Renal cortical epithelial cell (primary cell): ENCODE results near the gene SYTL3. TPM values are rescaled to one million over a fixed set of nuclear protein-coding genes. Genes with fewer than 3 reads are reported as not detected.
"Not testable (repeated sequence)": the region's sequence is repeated elsewhere in the genome, so short reads cannot be mapped to it uniquely, and the experiment has no call there.

Experiments
- DNase-seq: peaks from one replicate; pipeline ENCODE4 v3.0.0-alpha.2; 2011; ENCODE audit warnings: low read depth
- total RNA-seq: library from RNA; depleted of rRNA; stranded (reverse); fragments of >200 nt; gene quantifications from 2 replicates; pipeline ENCODE4 v1.2.3, GENCODE V29; 2014

SYTL3 gene
- total RNA-seq, 1 donor from 2014 or later = 10.3 TPM

DNA sequence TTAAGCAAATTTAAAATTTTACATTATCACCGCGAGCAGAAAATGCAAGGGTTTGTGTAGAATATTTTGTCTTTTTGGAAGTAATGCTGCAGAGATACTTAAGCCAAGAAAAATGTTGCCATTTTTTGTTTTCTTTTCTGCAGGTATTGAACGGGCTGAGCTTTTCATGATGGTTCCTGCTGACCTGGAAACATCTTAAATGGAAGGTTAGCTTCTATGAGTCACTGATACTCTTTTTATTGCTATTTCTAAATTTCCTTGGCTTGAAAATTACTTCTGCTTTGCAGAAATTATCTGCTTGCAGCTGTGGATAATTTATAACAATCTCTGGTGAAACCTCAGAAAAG is 12.7 kb downstream of the SYTL3 start:
- DNase-seq = no peak

DNA sequence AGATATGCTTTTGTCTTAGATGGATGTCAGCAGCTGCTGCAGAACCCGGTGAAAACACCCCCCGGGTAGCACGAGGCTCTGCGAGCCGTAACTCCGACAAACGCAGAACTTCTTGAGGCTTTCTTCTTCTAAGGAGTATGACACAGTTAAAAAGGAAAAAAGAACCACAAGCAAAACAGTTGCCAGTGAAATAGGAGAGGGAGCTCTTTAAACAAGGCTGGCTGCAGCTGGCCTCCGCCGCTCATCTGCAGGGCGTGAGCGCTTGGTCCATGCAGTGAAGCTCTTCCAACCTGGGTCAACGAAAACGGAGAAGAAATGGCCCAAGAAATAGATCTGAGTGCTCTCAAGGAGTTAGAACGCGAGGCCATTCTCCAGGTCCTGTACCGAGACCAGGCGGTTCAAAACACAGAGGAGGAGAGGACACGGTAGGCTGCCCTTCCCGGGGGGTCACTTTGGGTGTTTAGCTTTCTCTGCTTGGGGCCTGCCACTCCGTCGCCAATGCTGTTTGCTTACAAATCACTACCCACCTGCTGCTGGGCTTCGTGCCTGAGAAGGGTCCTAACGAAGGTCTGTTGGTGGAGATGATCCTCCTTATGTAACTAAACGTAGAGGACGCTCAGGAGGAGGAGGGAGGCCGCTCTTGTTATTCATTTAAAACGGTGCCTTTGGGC is 13.2 kb downstream of the SYTL3 start:
- no peak for DNase-seq

DNA sequence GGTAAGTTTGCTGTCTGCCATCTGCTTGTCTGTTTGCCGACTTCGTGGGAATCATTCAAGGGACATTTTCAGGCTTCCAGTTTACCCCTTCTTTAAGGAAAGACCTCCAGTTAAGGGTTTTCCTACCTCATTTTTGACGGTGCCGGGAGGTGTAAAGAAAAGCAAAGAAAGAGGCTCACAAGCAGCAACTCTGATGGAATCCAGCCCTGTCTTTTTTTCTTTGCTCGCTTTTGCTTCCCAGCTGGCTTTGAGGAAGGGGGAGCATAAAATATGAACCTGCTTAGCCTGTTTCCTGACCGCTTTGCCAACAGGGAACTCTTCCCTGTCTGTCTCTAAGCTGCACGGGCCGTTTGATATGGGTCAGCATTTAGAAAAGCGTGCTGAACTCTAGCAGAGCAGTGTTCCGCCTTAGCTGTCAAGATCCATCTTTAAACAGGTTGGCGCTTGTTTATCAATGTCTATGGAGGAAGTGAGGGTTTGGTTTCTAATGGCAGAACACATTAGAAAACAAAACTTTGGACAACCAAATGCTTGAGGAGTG is 13.8 kb downstream of the SYTL3 start:
- no peak for DNase-seq

DNA sequence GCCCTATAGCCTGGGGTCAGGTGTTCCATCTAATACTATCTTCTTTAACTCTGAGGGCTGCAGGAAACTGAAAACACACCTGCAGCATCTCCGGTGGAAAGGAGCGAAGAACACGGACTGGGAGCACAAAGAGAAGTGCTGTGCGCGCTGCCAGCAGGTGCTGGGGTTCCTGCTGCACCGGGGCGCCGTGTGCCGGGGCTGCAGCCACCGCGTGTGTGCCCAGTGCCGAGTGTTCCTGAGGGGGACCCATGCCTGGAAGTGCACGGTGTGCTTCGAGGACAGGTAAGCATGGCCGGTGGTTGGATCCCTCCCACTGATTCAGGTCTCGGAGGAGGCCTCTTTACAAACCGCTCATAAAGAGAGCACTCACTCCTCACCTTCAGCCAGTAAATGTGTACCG is 15.5 kb downstream of the SYTL3 start:
- DNase-seq = no peak

DNA sequence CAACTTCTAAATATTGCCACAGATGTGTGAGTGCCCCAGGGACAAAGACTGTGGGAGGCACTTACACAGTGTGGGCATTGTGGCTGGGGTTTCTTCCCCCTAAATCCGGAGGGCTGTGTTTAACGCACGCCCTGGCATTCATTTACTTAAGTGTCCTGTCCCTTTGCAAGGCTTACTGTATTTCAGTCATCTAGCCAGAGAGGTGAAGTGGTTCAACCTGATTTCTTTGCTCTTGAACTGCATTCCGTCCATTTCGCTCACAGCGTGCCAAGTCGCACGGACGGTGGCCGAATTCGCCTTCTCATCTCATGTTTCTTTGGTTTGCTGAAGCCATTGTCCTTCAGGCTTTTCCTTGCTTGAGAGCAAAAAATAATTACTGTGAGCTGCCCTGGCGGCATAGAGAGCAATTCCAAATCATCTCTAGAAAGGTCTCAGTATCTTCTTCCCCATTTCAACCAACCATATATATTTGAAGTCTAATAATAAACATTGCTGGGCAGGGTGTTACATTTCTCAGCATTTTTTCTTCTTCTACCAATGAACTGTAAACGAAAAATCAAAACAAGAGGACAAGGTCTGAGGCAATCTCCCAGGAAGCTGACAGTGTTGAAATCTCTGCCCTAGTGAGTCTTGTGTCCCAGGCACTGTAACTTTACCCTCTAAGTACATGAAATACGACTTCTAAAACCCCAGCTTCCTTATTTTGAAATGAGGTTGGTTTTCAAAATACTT is 16.9 kb downstream of the SYTL3 start:
- peak; percentile 71 for DNase-seq

DNA sequence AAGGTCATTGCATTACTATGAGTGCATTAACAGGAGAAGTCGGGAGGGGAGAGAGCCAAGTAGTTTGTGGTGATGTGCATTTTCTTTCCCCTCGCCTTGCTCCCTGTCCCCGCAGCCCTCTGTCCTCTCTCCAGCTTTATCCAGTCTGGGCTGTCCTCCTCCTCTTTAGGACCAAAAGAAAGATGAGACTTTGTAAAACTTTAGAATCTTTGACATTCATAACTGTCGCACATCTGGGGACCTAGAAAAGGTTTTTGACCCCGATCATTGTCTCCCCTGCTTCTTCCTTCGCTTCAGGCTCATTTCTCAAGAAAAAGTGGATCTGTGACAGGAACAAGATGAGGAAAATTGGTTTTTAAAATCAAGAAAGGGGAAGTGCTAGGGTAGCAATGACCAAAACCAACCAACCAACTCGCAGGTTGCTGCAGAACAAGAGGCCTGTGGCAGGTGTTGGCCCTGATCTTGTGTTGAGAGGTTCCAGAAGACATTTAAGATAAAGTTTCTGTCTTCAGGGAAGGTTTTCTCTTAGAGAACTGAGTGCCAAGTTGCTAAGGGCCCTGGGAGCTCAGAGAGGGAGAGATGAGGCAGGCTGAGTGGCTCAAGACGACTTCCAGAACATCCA is 17.6 kb downstream of the SYTL3 start:
- no peak for DNase-seq

DNA sequence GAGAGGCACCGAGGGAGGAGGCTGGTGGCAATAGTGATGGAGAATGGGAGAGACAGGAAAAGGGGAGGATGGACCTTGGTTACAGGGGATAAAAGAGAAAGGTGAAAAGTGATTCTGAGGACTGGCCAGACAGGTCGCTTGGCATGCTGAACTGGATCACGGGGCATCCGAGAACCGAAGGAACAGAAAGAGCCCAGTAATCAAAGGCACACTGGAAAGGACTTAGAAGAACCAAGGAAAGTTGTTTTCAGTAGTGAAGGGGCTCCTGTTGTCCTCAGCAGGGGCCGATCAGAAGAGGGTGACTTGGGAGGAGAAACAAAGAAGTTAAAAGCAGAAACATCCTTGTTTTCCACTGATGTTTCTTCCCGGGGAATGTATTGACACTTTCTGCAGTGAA is 18.9 kb downstream of the SYTL3 start:
- DNase-seq = no peak

DNA sequence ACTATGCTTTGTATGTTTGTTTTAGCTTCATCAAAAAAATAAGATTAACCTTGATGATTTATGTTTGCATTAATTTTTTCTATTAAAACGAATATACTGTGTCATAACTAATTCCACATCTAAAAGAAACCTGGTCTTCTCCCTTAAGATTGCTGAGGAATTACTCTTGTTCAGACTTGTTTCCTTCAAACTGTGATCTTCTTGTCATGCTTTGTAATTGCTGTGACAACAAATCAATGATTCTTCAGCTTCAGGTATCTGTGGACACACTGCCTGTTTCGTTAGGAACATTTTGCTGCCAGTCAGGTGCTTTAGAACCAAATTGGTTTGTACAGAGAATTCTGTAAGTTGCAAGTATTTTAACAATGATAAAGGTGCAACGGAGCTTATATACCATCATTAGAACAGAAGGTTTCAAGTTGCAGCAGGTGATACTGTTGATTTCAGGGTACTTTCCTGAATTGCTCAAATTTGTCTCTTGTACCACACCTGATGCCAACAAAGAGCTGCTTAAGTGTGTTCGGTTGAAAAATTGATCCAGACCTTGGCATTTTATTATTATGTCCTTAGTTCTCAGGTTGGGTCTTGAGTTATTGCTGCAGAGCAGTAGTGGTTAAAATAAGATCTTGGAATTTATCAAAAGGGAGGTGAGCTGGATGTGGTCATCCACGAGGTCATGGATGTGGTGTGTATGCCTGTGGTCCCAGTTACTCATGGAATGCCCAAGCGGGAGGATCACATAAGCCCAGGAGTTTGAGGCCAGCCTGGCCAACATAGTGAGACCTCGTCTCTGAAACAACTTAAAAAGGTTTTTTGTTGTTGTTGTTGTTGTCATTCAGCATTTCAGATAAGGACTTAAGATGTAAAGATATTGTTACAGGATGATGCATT is 19.5 kb downstream of the SYTL3 start:
- DNase-seq = peak; percentile 64

DNA sequence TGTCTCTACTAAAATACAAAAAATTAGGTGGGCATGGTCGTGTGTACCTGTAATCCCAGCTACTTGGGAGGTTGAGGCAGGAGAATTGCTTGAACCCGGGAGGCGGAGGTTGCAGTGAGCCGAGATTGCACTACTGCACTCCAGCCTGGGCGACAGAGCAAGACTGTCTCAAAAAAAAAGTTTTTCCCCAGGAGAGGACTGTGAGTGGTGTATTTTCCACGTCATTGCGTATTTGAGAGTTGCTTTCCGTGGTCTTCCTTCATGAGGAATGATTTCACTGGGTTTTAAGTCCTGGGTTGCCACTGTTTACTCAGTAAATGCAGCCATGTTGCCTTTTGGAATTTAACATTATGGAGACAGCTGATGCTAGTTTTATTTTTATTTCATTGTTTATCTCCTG is 22.3 kb downstream of the SYTL3 start:
- DNase-seq = not testable (repeated sequence)

DNA sequence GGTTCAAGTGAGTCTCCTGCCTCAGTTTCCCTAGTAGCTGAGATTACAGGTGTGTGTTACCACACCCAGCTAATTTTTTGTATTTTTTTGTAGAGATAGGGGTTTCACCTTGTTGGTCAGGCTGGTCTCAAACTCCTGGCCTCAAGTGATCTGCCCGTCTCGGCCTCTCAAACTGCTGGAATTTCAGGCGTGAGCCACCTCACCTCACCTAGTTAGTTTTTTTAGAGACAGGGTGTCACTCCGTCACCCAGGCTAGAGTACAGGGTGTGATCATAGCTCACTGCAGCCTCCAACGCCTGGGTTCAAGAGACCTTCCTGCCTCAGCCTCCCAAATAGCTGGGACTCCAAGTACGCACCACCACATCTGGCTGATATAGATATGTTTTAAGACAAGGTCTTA is 22.9 kb downstream of the SYTL3 start:
- no peak for DNase-seq

DNA sequence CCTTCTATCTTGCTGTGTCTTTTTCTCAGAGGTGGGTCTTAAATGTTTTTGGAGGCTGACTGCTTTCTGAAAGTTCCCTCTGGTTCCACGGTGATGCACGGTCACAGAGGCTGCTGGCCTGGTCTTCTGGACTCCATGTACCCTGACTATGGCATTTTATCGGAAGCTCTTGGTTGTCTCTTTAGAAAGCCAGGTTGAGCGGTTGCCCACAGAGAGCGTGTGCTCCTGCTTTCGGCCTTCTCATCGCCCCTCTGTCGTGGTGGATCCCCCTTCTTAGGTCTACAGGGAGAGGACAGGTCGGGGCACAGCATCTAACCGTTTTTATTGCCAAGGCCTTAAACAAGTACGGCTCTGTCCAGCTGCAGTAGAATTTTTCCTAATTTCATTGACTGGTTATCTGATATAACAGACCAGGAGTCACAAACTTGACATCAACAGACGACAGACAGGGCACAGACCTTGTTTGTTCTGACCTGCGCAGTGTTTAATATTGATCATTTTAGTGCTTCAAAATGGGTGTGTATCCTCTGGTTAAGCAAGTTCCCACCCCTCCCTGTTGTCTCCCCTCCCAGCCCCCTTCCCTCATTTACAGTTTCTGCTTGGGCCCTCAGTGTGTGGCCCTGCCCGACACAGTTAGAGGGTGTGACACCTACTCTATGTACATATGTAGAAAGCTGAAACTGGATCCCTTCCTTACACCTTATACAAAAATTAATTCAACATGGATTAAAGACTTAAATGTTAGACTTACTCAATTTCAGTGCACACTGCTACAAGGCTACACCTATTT is 24.7 kb downstream of the SYTL3 start:
- DNase-seq = no peak

DNA sequence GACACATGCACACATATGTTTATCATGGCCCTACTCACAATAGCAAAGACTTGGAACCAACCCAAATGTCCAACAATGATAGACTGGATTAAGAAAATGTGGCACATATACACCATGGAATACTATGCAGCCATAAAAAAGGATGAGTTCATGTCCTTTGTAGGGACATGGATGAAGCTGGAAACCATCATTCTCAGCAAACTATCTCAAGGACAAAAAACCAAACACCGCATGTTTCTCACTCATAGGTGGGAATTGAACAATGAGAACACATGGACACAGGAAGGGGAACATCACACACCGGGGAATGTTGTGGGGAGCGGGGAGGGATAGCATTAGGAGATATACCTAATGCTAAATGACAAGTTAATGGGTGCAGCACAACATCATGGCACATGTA is 27.2 kb downstream of the SYTL3 start:
- not testable (repeated sequence) for DNase-seq

DNA sequence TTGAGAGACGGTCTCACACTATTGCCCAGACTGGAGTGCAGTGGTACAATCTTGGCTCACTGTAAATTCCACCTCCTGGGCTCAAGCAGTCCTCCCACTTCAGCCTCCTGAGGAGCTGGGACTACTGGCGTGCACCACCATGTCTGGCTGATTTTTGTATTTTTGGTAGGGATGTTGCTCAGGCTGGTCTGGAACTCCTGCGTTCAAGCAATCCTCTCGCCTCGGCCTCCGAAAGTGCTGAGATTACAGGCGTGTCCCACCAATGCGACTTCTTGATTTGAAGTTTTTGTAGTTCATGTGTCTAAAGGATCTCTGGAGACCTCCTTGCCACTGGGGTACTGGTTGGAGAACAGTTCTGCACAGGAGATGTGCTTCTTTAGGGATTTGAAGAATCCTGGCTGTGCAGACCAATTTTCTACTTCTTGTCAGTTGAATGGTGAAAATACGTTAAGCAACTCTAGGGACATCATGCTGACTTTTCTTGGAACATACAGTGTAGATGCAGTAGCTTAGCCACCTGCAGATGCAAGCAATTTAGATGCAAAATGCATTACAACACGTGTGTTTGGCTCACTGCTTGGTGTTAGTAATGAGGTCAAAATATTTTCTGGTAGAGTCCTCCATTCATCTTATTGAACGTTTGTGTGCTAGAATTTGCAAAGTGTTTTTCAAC is 28.2 kb downstream of the SYTL3 start:
- DNase-seq = no peak

DNA sequence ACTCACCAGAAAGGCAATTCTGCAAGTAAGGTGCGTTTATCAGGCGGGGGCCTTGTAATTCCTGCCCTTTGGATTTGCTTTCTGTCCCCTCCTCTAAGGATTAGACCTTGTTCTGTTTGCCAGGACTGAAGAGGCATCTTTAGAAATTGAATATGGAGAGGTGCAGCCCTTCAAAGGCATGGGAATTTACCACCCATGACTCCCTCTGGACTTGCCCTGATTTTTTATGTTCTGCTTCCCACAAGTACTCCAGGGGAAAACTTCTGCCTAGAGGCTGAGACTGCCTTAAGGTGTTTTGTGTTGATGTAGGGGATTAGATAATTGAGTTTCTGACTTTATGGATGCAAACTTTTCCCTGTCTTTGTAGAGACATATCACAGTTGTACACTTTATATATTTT is 30.2 kb downstream of the SYTL3 start:
- DNase-seq = no peak

DNA sequence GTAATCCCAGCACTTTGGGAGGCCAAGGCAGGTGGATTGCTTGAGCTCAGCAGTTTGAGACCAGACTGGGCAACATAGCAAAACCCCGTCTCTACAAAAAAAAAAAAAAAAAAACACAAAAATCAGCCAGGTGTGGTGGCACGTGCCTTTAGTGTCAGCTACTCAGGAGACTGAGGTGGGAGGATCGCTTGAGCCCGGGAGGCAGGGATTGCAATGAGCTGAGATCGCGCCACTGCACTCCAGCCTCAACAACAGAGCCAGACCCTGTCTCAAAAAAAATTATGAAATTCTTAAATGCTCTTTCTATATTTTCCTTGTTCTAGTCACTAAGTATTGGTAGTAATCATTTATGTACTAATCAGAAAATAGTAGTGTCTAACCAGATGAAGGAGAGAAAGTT is 30.6 kb downstream of the SYTL3 start:
- DNase-seq = no peak

DNA sequence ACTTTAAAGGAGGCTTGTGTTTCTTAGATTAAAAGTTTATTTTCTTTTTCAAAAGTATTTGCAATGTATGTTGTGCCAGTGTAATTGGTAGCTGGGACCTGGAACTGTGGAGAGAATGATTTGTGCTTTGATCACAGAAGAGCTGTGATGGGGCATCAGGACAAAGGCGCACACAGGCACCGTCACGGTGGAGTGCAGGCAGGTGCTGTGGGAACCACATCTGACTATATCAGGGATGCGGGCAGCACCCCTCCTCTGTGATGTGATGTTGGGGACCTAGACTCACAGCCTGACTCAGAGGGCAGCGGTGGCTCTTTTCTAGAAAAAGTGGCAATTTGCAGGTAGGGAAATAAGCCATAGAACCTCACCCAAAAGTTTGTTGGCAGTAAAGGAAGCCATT is 34.5 kb downstream of the SYTL3 start:
- DNase-seq = no peak

DNA sequence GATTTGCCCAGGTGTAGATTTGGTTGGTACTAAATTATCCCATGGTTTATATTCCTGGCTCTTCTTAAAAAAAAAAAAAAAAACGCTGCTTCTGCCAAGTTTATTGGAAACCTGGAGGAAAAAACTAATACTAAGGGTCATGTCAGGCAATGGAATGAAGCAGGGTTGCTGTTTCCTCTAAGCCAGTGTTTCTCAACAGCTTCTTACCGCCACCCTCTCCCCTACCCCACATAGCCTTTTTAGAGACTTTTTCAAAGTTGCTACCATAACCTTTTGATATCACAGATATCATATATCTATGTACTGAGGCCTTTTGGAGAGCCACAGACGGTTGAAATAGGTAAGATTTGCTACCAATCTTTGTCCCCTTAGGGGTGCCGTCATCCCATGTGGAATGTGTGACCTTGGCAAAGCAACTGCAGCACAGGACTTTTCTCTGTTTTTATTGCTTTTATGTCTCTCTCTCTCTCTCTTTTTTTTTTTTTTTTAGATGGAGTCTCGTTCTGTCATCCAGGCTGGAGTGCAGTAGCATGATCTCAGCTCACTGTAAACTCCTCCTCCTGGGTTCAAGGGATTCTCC is 35.0 kb downstream of the SYTL3 start:
- no peak for DNase-seq

DNA sequence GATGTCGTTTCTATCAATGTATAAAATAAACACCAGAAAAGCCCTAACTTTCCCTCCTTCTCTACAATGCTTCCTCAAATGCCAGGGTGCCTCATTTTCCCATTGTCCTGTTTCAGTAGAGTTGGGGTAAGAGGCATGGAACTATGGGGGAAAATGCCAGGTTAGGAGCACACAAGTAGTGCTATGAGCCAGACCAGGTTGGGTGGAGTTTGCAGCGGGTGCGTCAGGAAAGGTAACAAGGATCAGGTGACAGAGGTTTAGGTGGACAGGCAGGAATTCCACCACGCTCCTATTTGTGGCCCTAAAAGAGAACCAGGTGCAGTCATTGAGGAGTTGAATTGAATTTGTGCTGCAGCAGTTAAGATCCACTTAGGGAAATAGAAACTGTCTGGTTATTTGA is 36.5 kb downstream of the SYTL3 start:
- DNase-seq = no peak

DNA sequence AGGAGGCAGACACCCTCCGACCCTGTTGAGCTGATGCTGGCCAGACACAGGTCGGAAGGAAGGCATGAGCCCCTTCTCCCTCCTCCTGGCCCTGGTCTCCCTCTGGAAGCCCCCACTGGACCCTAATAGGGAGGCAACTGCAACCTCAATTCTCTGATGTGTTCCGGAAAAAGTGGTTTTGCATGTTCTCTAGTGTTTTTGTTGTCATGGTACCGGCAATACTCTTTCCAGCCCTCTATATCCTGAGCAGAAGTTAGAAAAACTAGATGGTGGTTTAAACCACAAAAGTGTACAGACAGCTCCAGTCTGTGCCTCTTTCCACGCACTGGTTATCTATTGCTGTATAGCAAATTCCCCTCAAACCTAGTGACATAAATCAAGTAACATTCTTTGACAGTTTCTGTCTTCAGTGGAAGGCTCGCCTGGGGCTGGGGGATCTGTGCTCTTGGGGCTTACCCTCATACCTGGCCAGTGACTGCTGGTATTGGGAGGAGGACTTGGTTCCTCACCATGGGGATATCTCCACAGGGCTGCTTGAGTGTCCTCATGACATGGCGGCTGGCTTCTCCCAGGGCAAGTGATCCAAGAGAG is 37.0 kb downstream of the SYTL3 start:
- no peak for DNase-seq

DNA sequence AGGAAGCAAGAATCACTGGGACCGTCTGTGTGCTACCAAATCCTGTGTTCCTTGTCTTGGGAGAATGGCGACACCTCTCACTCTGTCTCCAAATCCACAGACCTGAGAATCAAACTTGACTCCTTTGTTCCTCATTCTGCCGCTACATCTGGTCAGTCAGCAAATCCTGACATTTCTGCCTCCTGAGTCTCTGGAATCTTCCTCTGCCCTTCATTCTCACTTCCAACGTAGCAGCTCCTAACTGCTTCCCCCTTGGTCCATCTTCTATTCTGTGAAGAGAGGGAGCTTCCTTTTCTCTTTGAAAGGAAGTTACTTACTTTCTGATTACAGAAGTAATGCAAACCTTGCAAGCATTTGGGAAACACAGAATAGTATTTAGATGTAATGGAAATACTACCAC is 37.7 kb downstream of the SYTL3 start:
- DNase-seq = no peak
